Suprapubic skin (tissue), 4 donors: Measurements from ENCODE around the gene PLA2G15.

ENCODE experiments used
- EP300 ChIP-seq: sonication (generic); formaldehyde crosslinking; IDR thresholded peaks from one replicate; pipeline ENCODE4 v1.6.1; 2017; ENCODE audit warnings: antibody characterized with exemption
- POLR2AphosphoS5 ChIP-seq, 3 donors: sonication (generic); formaldehyde crosslinking; IDR thresholded peaks; one replicate each; pipeline ENCODE4 v1.6.1; 2017; ENCODE audit warnings: antibody characterized with exemption in 3 of 3
- TF ChIP-seq, protein P1 (sequence below), 2 donors: fragments of 200-600 bp in 1 of 2; fragments of 450-650 bp in 1 of 2; sonication (generic) in 1 of 2; IDR thresholded peaks; one replicate each; pipeline ENCODE4 v1.5.1; 2016 to 2019; ENCODE audit warnings: antibody characterized with exemption in 2 of 2, mild to moderate bottlenecking in 1 of 2, moderate library complexity in 1 of 2

DNA sequence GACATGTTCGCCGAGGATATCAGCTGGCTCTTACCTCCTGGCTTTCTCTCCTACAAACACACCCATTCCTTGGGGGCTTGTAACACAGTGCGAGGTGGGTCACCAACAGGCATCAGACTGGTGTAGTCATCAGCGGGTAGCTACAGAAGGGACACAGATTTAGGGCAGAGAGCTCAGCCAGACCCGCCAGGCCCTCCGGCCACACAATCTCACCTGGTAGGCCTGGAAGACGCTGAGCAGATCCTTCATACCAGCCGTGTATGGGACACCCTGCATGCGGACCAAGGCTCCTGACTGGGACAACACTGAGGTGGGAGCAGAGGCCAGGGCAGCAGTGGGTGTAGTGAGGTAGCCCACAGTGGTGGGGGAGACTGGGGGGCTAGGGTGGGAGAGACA is 15.0 kb upstream of the PLA2G15 start:
- TF ChIP-seq POLR2AphosphoS5 (IDR thresholded peaks at IDR 0.05), result no peak
- TF ChIP-seq, protein P1, sequence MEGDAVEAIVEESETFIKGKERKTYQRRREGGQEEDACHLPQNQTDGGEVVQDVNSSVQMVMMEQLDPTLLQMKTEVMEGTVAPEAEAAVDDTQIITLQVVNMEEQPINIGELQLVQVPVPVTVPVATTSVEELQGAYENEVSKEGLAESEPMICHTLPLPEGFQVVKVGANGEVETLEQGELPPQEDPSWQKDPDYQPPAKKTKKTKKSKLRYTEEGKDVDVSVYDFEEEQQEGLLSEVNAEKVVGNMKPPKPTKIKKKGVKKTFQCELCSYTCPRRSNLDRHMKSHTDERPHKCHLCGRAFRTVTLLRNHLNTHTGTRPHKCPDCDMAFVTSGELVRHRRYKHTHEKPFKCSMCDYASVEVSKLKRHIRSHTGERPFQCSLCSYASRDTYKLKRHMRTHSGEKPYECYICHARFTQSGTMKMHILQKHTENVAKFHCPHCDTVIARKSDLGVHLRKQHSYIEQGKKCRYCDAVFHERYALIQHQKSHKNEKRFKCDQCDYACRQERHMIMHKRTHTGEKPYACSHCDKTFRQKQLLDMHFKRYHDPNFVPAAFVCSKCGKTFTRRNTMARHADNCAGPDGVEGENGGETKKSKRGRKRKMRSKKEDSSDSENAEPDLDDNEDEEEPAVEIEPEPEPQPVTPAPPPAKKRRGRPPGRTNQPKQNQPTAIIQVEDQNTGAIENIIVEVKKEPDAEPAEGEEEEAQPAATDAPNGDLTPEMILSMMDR (IDR thresholded peaks at IDR 0.05), result no peak
- TF ChIP-seq EP300, result no peak
